Right lobe of liver (tissue), 6 donors: ENCODE measurements around the gene DNMT3A. TPM values are rescaled to one million over a fixed set of nuclear protein-coding genes. Genes with fewer than 3 reads are reported as not detected.

ENCODE experiments used
- ATAC-seq, 4 donors: fragments of 200-7000 bp; cut with Tn5 transposase; one replicate each; pipeline ENCODE4 v1.9.1; 2020; ENCODE audit warnings: mild to moderate bottlenecking in 4 of 4, moderate library complexity in 4 of 4
- DNase-seq, 3 donors: peaks; one replicate each; pipeline ENCODE4 v3.0.0-alpha.2; 2020
- H3K27ac ChIP-seq, 3 donors: fragments of 200-600 bp; one replicate each; pipeline ENCODE4 v1.8.0; 2022
- H3K27me3 ChIP-seq, 2 donors: fragments of 200-600 bp; one replicate each; pipeline ENCODE4 v1.8.0; 2022
- H3K36me3 ChIP-seq, 4 donors: fragments of 200-600 bp; sonication (generic) in 1 of 4; one replicate each; pipeline versions ENCODE4 v1.5.1 to v1.8.0; 2017 to 2022; ENCODE audit warnings: control low read depth in 1 of 4
- H3K4me1 ChIP-seq, 4 donors: fragments of 200-600 bp; sonication (generic) in 1 of 4; one replicate each; pipeline versions ENCODE4 v1.5.1 to v1.8.0; 2017 to 2022; ENCODE audit warnings: control low read depth in 1 of 4
- H3K4me3 ChIP-seq, 3 donors: fragments of 200-600 bp; one replicate each; pipeline ENCODE4 v1.8.0; 2022
- H3K9me3 ChIP-seq, 4 donors: fragments of 200-600 bp; sonication (generic) in 1 of 4; one replicate each; pipeline versions ENCODE4 v1.5.1 to v1.8.0; 2017 to 2022; ENCODE audit warnings: control low read depth in 1 of 4
- CTCF ChIP-seq, 4 donors: fragments of 200-600 bp in 3 of 4; fragments of 450-650 bp in 1 of 4; IDR thresholded peaks; one replicate each; pipeline versions ENCODE4 v1.5.1 to v1.8.0; 2016 to 2022; ENCODE audit warnings: antibody characterized with exemption in 4 of 4, mild to moderate bottlenecking in 2 of 4
- POLR2A ChIP-seq: fragments of 450-650 bp; IDR thresholded peaks from one replicate; pipeline ENCODE4 v1.6.1; 2017; ENCODE audit warnings: antibody characterized with exemption, mild to moderate bottlenecking
- WGBS: methylation state at CpG from one replicate; pipeline ENCODE4 v1.1.6; 2018; ENCODE audit warnings: low coverage, low lambda C conversion rate; ENCODE audit not compliant: insufficient coverage; ENCODE audit errors: missing lambda C conversion rate; 5-methylcytosine and 5-hydroxymethylcytosine counted together
- intact Hi-C, 2 donors: fragments of 100-400 bp; cut with DNase I; formaldehyde crosslinking; loops; one replicate each; pipeline versions ENCODE4 v1.11.2 to v1.14.1; 2022
- total RNA-seq, 6 experiments: library from RNA; depleted of rRNA in 2 of 6; stranded (reverse); fragments of >200 nt in 2 of 6; fragmentation: NEBNext Ultra II Directional in 3 of 6; extraction: Animal tissue kit (Norgen Biotek cat#: 25700) in 3 of 6; gene quantifications; one replicate each; pipeline versions ENCODE4 v1.1.0 to v1.2.4, GENCODE V29; 2016 to 2023
- donor health status: DM: no; HTN: yes; CAD: no.
- donor health status: DM: no; HTN: no; CAD: no.
- donor health status: DM: no; HTN: no; CAD: no.
- donor health status: DM: no; HTN: yes; CAD: no.
- donor health status: DM: no; HTN: yes; CAD: no.

Gene DNMT3A
- total RNA-seq, 6 experiments from 2014 or later, result 4.9 to 13.3 (median 9.3) TPM

DNA sequence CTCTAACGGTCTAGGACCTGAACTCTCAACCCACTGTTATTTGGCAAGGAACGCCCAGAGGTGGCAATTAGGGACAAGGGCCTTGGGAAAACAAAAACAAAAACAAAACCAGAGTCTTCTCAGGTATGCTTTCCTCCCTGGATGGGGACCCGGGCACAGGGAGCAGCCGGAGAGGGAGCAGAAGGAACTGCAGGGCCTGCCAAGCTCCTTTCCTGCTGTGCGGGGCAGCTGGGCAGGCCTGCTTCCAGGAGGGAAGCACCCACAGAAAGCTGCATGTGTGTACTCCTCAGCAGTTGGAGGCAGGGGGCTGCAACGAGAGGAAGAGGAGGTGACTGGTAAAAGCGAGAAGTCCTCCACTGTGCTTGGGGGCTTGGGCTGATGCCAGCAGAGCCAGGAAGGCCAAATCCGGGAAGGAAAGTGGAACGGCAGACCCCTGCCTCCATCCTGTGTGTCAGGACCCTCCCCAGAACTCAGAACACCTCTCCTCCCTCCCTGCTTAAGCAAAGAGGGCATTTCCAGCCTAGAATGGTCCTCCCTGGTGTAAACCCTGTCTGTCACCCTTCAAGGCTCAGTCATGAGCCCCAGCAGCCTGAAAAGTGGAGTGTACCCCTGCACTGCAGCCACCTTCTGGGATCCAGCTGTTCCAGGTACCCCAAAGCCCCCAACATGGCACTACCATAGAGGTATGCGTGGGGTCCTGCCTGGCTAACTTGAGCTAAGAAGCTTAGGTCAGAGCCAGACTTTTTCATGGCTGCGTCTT lies 56.3 kb downstream of the DNMT3A start:
- WGBS, result 69% methylated on average over 3 of the region's 11 CpGs
- H3K27me3 ChIP-seq, result no peaks in the 10 kb centered on the region
- peak overlapping the region in 1 of 3 donors; percentile 24 for H3K27ac ChIP-seq
- intact Hi-C loops, result no loop called here
- no peak overlapping the region for H3K4me3 ChIP-seq
- TF ChIP-seq POLR2A (no peak), CTCF (IDR thresholded peaks at IDR 0.05) (no peak)
- peaks cover 0 to 5% (median 0%) of the 10 kb centered on the region in 4 donors for H3K4me1 ChIP-seq
- no peak for ATAC-seq
- no peak for DNase-seq
- peaks cover 0 to 4% (median 0%) of the 10 kb centered on the region in 4 donors for H3K36me3 ChIP-seq
- H3K9me3 ChIP-seq, result no peaks in the 10 kb centered on the region

DNA sequence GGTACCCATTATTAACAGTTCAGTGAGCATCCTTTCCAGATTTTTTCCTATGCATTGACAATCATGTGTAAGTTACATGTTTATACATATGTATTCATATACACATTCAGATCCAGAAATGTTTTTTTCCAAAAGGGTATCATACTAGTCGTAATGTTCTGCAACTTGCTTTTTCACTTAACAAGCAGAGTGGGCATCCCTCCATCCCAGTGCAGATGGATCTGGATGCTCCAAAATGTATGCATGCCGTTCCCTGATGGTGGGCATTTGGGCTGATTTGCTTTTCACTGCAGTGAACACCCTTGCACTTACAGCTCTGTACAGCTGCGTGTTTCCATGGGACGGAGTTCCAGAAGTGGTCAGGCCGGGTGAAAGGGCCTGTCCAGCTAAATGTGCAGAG lies 57.0 kb downstream of the DNMT3A start:
- Histone ChIP-seq H3K27me3 (no peaks in the 10 kb centered on the region), H3K27ac (no peak overlapping the region), H3K9me3 (no peaks in the 10 kb centered on the region), H3K4me3 (no peak overlapping the region), H3K36me3 (peaks cover 0 to 4% (median 0%) of the 10 kb centered on the region in 4 donors), H3K4me1 (peaks cover 0 to 5% (median 0%) of the 10 kb centered on the region in 4 donors)
- intact Hi-C loops, result no loop called here
- no peak for ATAC-seq
- TF ChIP-seq CTCF (IDR thresholded peaks at IDR 0.05), result no peak
- TF ChIP-seq POLR2A, result no peak
- no peak for DNase-seq
- WGBS, result 96% methylated on average over 2 of the region's 5 CpGs

- no peaks in the 10 kb centered on the region for H3K9me3 ChIP-seq
- ATAC-seq (no peak), DNase-seq (no peak)
- WGBS, result no CpG with 5 or more reads among the region's 5 CpGs
- TF ChIP-seq CTCF (IDR thresholded peaks at IDR 0.05), result no peak
- no peak for TF ChIP-seq POLR2A
- peaks cover 0 to 5% (median 0%) of the 10 kb centered on the region in 4 donors for H3K4me1 ChIP-seq
- H3K27me3 ChIP-seq, result no peaks in the 10 kb centered on the region
- H3K27ac ChIP-seq, result no peak overlapping the region
- H3K4me3 ChIP-seq, result no peak overlapping the region
- intact Hi-C loops, result no loop called here
- peaks cover 0 to 4% (median 0%) of the 10 kb centered on the region in 4 donors for H3K36me3 ChIP-seq
Observed at GRCh38 chr2:25283921-25284320, 57.8 kb downstream of the DNMT3A start.

GRCh38 chr2:25281941-25282340 lies 59.8 kb downstream of the DNMT3A start:
- Histone ChIP-seq H3K27ac (no peak overlapping the region), H3K4me3 (no peak overlapping the region), H3K9me3 (no peaks in the 10 kb centered on the region), H3K36me3 (peaks cover 0 to 4% (median 0%) of the 10 kb centered on the region in 4 donors), H3K27me3 (no peaks in the 10 kb centered on the region), H3K4me1 (peaks cover 0 to 5% (median 0%) of the 10 kb centered on the region in 4 donors)
- ATAC-seq, result no peak
- TF ChIP-seq POLR2A (no peak), CTCF (IDR thresholded peaks at IDR 0.05) (no peak)
- no peak for DNase-seq
- WGBS, result 97% methylated on average over 7 of the region's 8 CpGs
- intact Hi-C loops, result no loop called here
